Muscle of leg (tissue), 11 donors: ENCODE results near the gene C6orf89. TPM values are rescaled to one million over a fixed set of nuclear protein-coding genes. Genes with fewer than 3 reads are reported as not detected.
A peak's percentile ranks its signal among the peaks of the same experiment; 100 is the strongest.

Source experiments
- DNase-seq: peaks from one replicate; pipeline ENCODE4 v3.0.0; 2013
- H3K27ac ChIP-seq: one replicate; pipeline ENCODE4 v1.5.1; 2013; ENCODE audit warnings: mild to moderate bottlenecking, low read length, control low read depth
- H3K27me3 ChIP-seq: one replicate; pipeline ENCODE4 v1.6.1; 2013; ENCODE audit warnings: low read length; ENCODE audit not compliant: control insufficient read depth, insufficient read depth
- H3K36me3 ChIP-seq: one replicate; pipeline ENCODE4 v1.6.1; 2013; ENCODE audit warnings: low read length; ENCODE audit not compliant: control insufficient read depth, insufficient read depth
- H3K4me1 ChIP-seq: one replicate; pipeline ENCODE4 v1.6.1; 2013; ENCODE audit warnings: low read length; ENCODE audit not compliant: control insufficient read depth, insufficient read depth
- H3K4me3 ChIP-seq: one replicate; pipeline ENCODE4 v1.5.1; 2013; ENCODE audit warnings: low read length, control low read depth
- H3K9me3 ChIP-seq: replicated peaks from 2 replicates; pipeline ENCODE4 v1.6.1; 2013; ENCODE audit warnings: low read depth, low read length; ENCODE audit not compliant: control insufficient read depth
- WGBS: methylation state at CpG from one replicate; pipeline ENCODE4 v1.1.5; 2013; ENCODE audit warnings: missing lambda C conversion rate; ENCODE audit not compliant: insufficient coverage; 5-methylcytosine and 5-hydroxymethylcytosine counted together
- polyA plus RNA-seq, 8 donors: library from polyadenylated mRNA; unstranded; fragments of 120-200 nt; gene quantifications; one replicate each; pipeline versions ENCODE4 v1.2.1 to v1.2.3, GENCODE V29; 2013; ENCODE audit warnings: inconsistent platforms in 1 of 8, low replicate concordance in 1 of 8; ENCODE audit not compliant: insufficient read length in 8 of 8, insufficient read depth in 1 of 8
- total RNA-seq: library from RNA; stranded (reverse); fragments of 120-200 nt; gene quantifications from one replicate; pipeline ENCODE4 v1.2.4, GENCODE V29; 2013

Gene C6orf89
- total and polyA plus RNA-seq, 9 donors: 26.7 to 36.2 (median 32.2) TPM

- Histone ChIP-seq H3K4me1 (peaks cover 35% of the 10 kb centered on the region), H3K36me3 (peaks cover 74% of the 10 kb centered on the region), H3K27ac (peak overlapping the region; percentile 69), H3K9me3 (no peaks in the 10 kb centered on the region), H3K27me3 (no peaks in the 10 kb centered on the region), H3K4me3 (no peak overlapping the region)
- WGBS: 70% methylated on average over 2 of the region's 4 CpGs
- no peak for DNase-seq
These were observed 34.3 kb downstream of the C6orf89 start for GRCh38 chr6:36920049-36920448.

GRCh38 chr6:36920546-36920945 lies 34.8 kb downstream of the C6orf89 start:
- no peaks in the 10 kb centered on the region for H3K9me3 ChIP-seq
- H3K27ac ChIP-seq: peak overlapping the region; percentile 69
- no CpG with 5 or more reads among the region's 5 CpGs for WGBS
- no peak overlapping the region for H3K4me3 ChIP-seq
- peak; percentile 79 for DNase-seq
- peaks cover 71% of the 10 kb centered on the region for H3K36me3 ChIP-seq
- no peaks in the 10 kb centered on the region for H3K27me3 ChIP-seq
- H3K4me1 ChIP-seq: peaks cover 35% of the 10 kb centered on the region

GRCh38 chr6:36924131-36924530 lies 38.4 kb downstream of the C6orf89 start:
- Histone ChIP-seq H3K27me3 (no peaks in the 10 kb centered on the region), H3K9me3 (no peaks in the 10 kb centered on the region), H3K4me3 (no peak overlapping the region), H3K4me1 (peaks cover 47% of the 10 kb centered on the region), H3K36me3 (peaks cover 54% of the 10 kb centered on the region), H3K27ac (peak overlapping the region; percentile 51)
- peak; percentile 55 for DNase-seq
- 47% methylated on average over 2 of the region's 4 CpGs for WGBS

GRCh38 chr6:36924778-36925374 lies 39.1 kb downstream of the C6orf89 start:
- Histone ChIP-seq H3K4me1 (peaks cover 50% of the 10 kb centered on the region), H3K4me3 (no peak overlapping the region), H3K9me3 (no peaks in the 10 kb centered on the region), H3K27me3 (no peaks in the 10 kb centered on the region), H3K36me3 (peaks cover 49% of the 10 kb centered on the region), H3K27ac (peak overlapping the region; percentile 51)
- DNase-seq: peak; percentile 40
- 32% methylated on average over 4 of the region's 5 CpGs for WGBS

- H3K36me3 ChIP-seq: peaks cover 40% of the 10 kb centered on the region
- no peak overlapping the region for H3K4me3 ChIP-seq
- peak overlapping the region; percentile 31 for H3K27ac ChIP-seq
- WGBS: no CpG with 5 or more reads among the region's 4 CpGs
- no peaks in the 10 kb centered on the region for H3K27me3 ChIP-seq
- no peaks in the 10 kb centered on the region for H3K9me3 ChIP-seq
- H3K4me1 ChIP-seq: peaks cover 49% of the 10 kb centered on the region
- DNase-seq: no peak
These were observed 40.1 kb downstream of the C6orf89 start for GRCh38 chr6:36925809-36926208.

- Histone ChIP-seq H3K27me3 (no peaks in the 10 kb centered on the region), H3K4me1 (peaks cover 46% of the 10 kb centered on the region), H3K9me3 (no peaks in the 10 kb centered on the region), H3K36me3 (peaks cover 30% of the 10 kb centered on the region), H3K27ac (peak overlapping the region; percentile 87), H3K4me3 (no peak overlapping the region)
- WGBS: 25% methylated on average over 4 of the region's 10 CpGs
- DNase-seq: peak; percentile 74
These were observed 41.2 kb downstream of the C6orf89 start for GRCh38 chr6:36926708-36927513.

GRCh38 chr6:36927691-36928546 lies 42.2 kb downstream of the C6orf89 start:
- Histone ChIP-seq H3K9me3 (no peaks in the 10 kb centered on the region), H3K36me3 (peaks cover 24% of the 10 kb centered on the region), H3K4me3 (no peak overlapping the region), H3K27me3 (no peaks in the 10 kb centered on the region), H3K4me1 (peaks cover 46% of the 10 kb centered on the region), H3K27ac (peak overlapping the region; percentile 87)
- 33% methylated on average over 8 of the region's 13 CpGs for WGBS
- DNase-seq: peak; percentile 82

- no peaks in the 10 kb centered on the region for H3K9me3 ChIP-seq
- H3K4me1 ChIP-seq: peaks cover 43% of the 10 kb centered on the region
- no peaks in the 10 kb centered on the region for H3K27me3 ChIP-seq
- no peak overlapping the region for H3K4me3 ChIP-seq
- DNase-seq: peak; percentile 73
- H3K27ac ChIP-seq: peak overlapping the region; percentile 87
- H3K36me3 ChIP-seq: peaks cover 17% of the 10 kb centered on the region
- WGBS: 32% methylated on average over 5 of the region's 7 CpGs
These were observed 42.8 kb downstream of the C6orf89 start for GRCh38 chr6:36928547-36928918.

GRCh38 chr6:36929152-36929551 lies 43.4 kb downstream of the C6orf89 start:
- peaks cover 42% of the 10 kb centered on the region for H3K4me1 ChIP-seq
- no peaks in the 10 kb centered on the region for H3K9me3 ChIP-seq
- H3K4me3 ChIP-seq: no peak overlapping the region
- WGBS: 58% methylated on average over 9 of the region's 10 CpGs
- no peaks in the 10 kb centered on the region for H3K27me3 ChIP-seq
- H3K27ac ChIP-seq: peak overlapping the region; percentile 87
- H3K36me3 ChIP-seq: peaks cover 12% of the 10 kb centered on the region
- DNase-seq: no peak

GRCh38 chr6:36929607-36930006 lies 43.9 kb downstream of the C6orf89 start:
- Histone ChIP-seq H3K9me3 (no peaks in the 10 kb centered on the region), H3K4me1 (peaks cover 42% of the 10 kb centered on the region), H3K27ac (peak overlapping the region; percentile 87), H3K27me3 (no peaks in the 10 kb centered on the region), H3K36me3 (peaks cover 8% of the 10 kb centered on the region), H3K4me3 (no peak overlapping the region)
- DNase-seq: peak; percentile 69
- WGBS: 33% methylated on average over 1 of the region's 5 CpGs
